ENCODE results near the gene CTNNA3.

CTNNA3 gene

GRCh38 chr10:65952086-65952485 lies 1743.9 kb downstream of the CTNNA3 start:
- DNase-seq: no peak

GRCh38 chr10:65950075-65950474 lies 1745.9 kb downstream of the CTNNA3 start:
- DNase-seq: no peak

DNA sequence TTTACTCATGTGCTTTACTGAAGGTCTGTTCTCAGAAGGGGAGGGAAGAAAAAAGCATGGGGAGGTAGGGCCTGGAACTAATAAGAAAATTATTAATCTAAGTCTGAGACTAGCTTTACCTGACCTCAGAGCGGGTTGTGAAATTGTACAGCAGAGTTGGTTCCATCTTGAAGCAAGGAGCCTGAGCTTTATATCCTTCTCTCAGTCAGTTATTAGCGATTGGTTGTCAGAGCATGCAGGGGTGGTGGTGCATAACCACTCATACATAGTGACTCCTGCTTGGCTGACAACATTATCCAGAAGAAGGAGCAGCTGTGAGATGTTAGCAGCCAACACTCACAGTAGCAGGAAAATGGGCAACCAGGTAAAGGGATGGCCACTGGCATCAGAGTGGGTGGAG lies 1746.5 kb downstream of the CTNNA3 start:
- no peak for DNase-seq

DNA sequence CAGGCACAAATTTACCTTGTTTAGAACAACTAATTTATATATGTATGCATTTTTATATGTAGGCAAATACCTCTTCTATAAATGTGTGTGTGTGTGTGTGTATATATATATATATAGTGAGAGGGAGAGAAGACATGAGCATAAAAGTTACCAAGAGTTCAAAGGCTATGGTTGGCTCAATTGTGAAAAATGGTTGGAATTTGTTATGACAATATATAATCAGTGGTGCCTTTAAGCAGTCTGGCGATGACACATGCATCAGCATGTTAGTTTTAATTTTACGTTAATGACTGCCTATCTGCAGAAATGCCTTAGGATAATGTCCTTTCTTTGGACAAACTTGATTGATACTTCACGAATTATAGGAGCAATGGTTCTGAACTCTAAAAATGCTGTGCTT lies 1750.9 kb downstream of the CTNNA3 start:
- no peak for DNase-seq

DNA sequence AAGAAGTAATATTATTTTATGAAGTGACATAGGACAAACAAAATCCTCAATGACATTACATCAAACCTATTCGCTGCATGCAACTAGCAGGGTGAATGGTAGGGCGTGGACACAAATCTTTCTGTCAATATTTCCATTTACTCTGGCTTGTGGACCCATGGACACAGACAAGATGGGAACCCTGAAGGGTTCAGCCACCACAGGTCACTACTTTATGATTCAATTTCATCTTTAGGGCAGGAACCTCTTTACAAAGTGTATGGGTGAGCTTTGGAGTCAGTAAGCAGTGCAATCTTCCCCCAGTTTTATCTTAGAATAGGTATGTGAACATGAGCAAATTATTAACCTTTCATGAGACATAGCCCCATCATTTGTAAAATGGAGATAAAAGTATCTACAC lies 1752.5 kb downstream of the CTNNA3 start:
- DNase-seq: no peak

- DNase-seq: no peak
These were observed 1755.0 kb downstream of the CTNNA3 start for GRCh38 chr10:65940816-65941662.

- no peak for DNase-seq
These were observed 1755.9 kb downstream of the CTNNA3 start for GRCh38 chr10:65940105-65940504.

DNA sequence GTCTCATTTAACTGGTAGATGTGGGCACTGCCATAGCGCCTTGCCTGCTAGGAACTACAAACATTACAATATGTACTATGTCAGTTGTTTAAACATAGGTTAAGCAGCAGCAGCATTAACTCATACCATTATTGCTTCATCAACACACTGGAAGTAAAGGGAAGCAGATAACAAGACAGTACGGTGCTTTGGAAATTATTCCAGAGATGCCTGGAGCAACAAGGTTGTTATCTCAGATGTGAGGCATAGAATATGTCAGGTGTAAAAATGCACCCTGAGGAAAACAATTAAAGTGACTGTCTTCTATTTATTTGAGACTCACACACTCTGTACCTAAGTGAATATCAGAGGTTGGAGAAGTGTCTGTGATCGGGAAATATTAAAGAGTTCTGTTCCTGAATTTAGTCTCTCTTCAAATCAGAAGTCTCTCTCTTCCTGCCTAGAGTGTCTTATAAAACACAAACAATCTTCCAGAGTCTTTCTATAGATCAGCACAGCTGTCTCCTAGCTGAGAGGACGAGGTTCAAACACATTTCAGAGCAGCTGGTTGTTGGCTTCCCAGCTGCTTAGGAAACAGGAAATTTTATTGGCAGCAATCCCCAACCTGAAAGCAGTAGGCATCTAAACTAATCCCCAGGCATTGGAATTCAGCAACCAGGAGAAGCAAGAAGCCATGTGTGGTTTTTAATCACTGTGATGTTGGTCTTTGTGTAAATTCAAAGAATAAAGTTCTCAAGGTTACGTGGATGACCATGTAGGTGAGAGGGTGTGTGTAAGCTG lies 1764.5 kb downstream of the CTNNA3 start:
- no peak for DNase-seq

DNA sequence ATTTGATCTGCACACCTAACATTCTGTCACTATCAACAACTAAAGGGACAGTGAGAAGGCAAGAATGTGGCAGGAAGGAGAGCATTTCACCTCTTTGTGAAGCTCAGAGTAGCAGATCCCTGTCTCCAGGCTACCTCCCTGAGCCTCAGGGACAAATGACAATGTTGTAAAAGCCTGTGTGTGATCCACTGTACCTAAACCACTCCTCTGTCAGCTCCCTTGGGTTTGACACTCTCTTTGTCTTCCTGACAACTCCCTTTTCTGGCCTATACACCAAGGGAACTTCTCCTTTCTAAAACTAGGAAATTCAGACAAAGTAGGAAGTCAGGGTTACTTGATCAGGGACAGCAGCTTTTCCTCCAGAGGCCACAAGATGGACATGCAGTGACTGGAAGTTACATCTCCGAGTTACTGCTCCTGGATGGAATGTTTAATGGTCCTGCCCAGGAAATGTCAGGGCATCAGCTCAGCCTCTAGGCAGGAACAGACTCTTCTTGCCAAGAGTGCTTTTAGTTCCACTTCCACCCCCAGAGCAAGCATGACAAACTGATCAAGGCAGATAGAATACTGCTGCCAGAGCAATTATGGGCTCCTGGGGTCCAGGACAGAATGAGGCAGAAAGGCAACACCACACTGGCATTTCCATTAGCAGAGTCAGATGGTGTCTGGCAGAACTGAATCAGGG lies 1784.7 kb downstream of the CTNNA3 start:
- DNase-seq: no peak

- DNase-seq: no peak
These were observed 1785.8 kb downstream of the CTNNA3 start for GRCh38 chr10:65910209-65910608.

- DNase-seq: no peak
These were observed 1788.7 kb downstream of the CTNNA3 start for GRCh38 chr10:65907199-65907712.

GRCh38 chr10:65903620-65904019 lies 1792.4 kb downstream of the CTNNA3 start:
- no peak for DNase-seq

- DNase-seq: no peak
These were observed 1795.7 kb downstream of the CTNNA3 start for GRCh38 chr10:65900271-65900670.

DNA sequence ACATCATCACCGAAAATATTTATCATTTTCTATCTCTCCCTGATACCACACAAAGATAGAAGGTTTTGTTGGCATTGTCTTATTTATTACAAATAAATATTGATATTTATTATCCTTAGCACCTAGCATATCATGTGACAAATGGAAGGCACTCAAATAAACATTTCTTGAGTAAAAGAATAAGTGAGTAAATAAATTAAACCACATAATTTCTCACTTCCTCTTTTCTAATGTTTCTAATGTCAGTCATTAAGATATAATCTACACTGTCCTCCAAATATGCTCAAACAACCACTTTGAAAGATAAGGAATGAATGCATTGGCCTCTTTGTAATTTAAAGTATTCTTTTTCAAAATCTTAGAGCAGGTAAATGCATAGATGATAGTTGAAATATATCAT lies 1797.9 kb downstream of the CTNNA3 start:
- DNase-seq: no peak

DNA sequence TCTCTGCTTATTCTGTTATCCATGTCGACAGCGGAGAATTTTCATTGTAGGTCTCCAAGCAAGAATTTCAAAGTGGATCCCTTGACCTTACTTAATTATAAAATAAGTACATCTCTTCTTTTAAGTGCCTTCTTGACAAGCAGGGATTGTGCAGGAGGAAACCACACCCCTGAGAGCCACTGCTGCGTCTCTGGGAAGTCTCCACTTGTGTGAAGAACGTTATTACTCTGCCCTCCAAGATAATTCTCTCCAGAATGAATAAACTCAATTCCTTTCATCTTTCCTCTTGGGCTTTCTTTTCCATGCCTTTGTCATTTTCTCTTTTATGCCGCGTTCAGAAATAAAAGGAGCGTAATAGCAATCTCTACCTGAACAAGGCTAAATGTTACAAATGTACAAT lies 1801.0 kb downstream of the CTNNA3 start:
- DNase-seq: no peak

- no peak for DNase-seq
These were observed 1801.6 kb downstream of the CTNNA3 start for GRCh38 chr10:65894379-65894778.

GRCh38 chr10:65893676-65894075 lies 1802.3 kb downstream of the CTNNA3 start:
- no peak for DNase-seq

DNA sequence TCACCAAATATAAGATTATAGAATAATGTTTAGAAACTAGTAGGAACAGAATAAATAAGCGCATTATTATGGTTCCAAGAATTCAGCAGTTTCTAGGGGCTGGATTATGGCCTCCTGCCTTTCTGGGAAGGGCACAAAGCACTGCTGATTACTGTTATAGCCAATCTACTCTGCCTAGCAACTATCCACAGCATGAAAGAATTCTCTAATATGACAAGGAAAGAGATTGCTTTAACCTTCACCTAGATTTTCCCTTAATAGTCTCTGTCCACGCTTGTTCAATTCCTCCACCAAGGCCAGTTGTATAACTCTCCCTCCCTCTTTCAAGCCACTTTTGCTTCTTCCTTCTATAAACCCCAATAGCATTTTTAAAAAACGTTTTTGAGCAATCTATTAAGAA lies 1803.7 kb downstream of the CTNNA3 start:
- no peak for DNase-seq

DNA sequence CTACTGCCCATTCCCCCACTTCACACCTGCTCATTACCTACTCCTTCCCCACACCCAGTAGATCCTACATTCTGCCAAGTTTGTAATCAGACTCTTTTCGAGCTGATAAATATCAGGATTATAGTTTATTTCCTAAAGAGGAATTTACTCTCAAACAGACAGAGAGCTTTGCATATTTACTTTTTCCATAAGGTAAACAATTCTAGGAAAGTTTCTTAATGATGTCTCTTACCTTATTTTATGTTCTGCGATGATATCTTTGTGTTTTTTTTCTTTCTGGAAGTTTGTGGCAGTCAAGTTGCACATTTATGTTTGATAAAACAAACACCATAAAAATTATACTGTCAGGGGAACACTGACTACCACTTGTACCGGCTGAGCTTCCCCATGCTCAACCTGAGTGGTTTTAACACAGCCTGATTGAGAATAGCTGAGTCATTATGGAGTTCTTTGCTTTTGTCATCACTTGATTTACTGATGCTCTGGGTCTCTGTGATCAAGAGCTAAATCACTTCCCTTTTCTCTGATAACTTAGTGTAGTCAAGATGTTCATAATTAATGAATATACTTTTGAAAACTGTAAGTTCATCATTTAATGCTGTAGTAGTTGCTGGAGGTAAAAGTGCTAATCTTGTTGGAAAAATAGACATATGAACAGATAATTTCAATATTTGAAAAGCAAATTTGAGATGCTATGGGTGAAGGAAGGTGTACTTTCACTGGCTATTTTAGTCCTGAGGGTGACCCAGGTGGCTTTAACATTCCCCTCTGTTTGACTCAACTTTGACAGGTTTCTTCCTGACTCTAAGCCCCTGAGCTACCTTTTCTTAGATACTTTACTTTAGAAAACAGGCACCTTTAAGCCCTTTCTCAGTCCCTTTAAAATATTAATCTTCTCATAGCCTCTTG lies 1804.7 kb downstream of the CTNNA3 start:
- no peak for DNase-seq

- DNase-seq: no peak
These were observed 1831.5 kb downstream of the CTNNA3 start for GRCh38 chr10:65864529-65864928.

- DNase-seq: no peak
These were observed 1832.0 kb downstream of the CTNNA3 start for GRCh38 chr10:65864036-65864435.
